HEK293 (cell line): ENCODE data around the gene COMMD7.

ENCODE experiments used
- GLI2 ChIP-seq: fragments of 450-650 bp; formaldehyde crosslinking; IDR thresholded peaks from 2 replicates; pipeline ENCODE4; 2017; ENCODE audit warnings: missing biosample characterization, missing genetic modification characterization, low read depth, borderline replicate concordance
- KLF1 ChIP-seq: fragments of 450-650 bp; formaldehyde crosslinking; IDR thresholded peaks from 2 replicates; pipeline ENCODE4 v1.5.1; 2016; ENCODE audit warnings: missing biosample characterization, missing genetic modification characterization
- SCRT2 ChIP-seq: fragments of 450-650 bp; formaldehyde crosslinking; IDR thresholded peaks from 2 replicates; pipeline ENCODE4 v1.5.1; 2016; ENCODE audit warnings: missing biosample characterization, missing genetic modification characterization
- SETDB1 ChIP-seq: IDR thresholded peaks from one replicate; pipeline ENCODE4 v1.6.1; 2017; ENCODE audit warnings: mild to moderate bottlenecking, low read length, moderate library complexity, mixed read lengths; ENCODE audit not compliant: insufficient read length
- SP3 ChIP-seq: fragments of 450-650 bp; formaldehyde crosslinking; IDR thresholded peaks from 2 replicates; pipeline ENCODE4 v1.5.1; 2016; ENCODE audit warnings: missing biosample characterization, missing genetic modification characterization
- ZBTB1 ChIP-seq: fragments of 450-650 bp; formaldehyde crosslinking; IDR thresholded peaks from 2 replicates; pipeline ENCODE4 v1.5.1; 2016; ENCODE audit warnings: missing biosample characterization, missing genetic modification characterization
- ZNF121 ChIP-seq: fragments of 450-650 bp; formaldehyde crosslinking; IDR thresholded peaks from 2 replicates; pipeline ENCODE4 v1.5.1; 2016; ENCODE audit warnings: missing biosample characterization, missing genetic modification characterization
- ZNF140 ChIP-seq: fragments of 450-650 bp; formaldehyde crosslinking; IDR thresholded peaks from 2 replicates; pipeline ENCODE4 v1.5.1; 2016; ENCODE audit warnings: missing biosample characterization, missing genetic modification characterization
- ZNF202 ChIP-seq: fragments of 450-650 bp; formaldehyde crosslinking; IDR thresholded peaks from 2 replicates; pipeline ENCODE4 v1.5.1; 2016; ENCODE audit warnings: missing biosample characterization, missing genetic modification characterization, borderline replicate concordance
- ZNF214 ChIP-seq: fragments of 450-650 bp; formaldehyde crosslinking; IDR thresholded peaks from 2 replicates; pipeline ENCODE4 v1.5.1; 2017; ENCODE audit warnings: missing biosample characterization, mild to moderate bottlenecking, missing genetic modification characterization, borderline replicate concordance
- ZNF221 ChIP-seq: fragments of 450-650 bp; formaldehyde crosslinking; IDR thresholded peaks from 2 replicates; pipeline ENCODE4 v1.5.1; 2017; ENCODE audit warnings: missing biosample characterization, missing genetic modification characterization, borderline replicate concordance
- ZNF324 ChIP-seq: fragments of 450-650 bp; formaldehyde crosslinking; IDR thresholded peaks from 2 replicates; pipeline ENCODE4 v1.5.1; 2016; ENCODE audit warnings: missing biosample characterization, missing genetic modification characterization
- ZNF48 ChIP-seq: fragments of 450-650 bp; formaldehyde crosslinking; IDR thresholded peaks from 2 replicates; pipeline ENCODE4 v1.5.1; 2016; ENCODE audit warnings: missing biosample characterization, missing genetic modification characterization
- ZNF529 ChIP-seq: fragments of 450-650 bp; formaldehyde crosslinking; IDR thresholded peaks from 2 replicates; pipeline ENCODE4 v1.5.1; 2017; ENCODE audit warnings: missing genetic modification characterization, missing biosample characterization; ENCODE audit not compliant: insufficient replicate concordance
- ZNF629 ChIP-seq: fragments of 450-650 bp; formaldehyde crosslinking; IDR thresholded peaks from 2 replicates; pipeline ENCODE4 v1.5.1; 2017; ENCODE audit warnings: missing biosample characterization, missing genetic modification characterization
- ZNF792 ChIP-seq: fragments of 450-650 bp; formaldehyde crosslinking; IDR thresholded peaks from 2 replicates; pipeline ENCODE4 v1.5.1; 2016; ENCODE audit warnings: missing biosample characterization, missing genetic modification characterization
- TF ChIP-seq, protein P1 (sequence below): fragments of 450-650 bp; formaldehyde crosslinking; IDR thresholded peaks from 2 replicates; pipeline ENCODE4; 2016; ENCODE audit warnings: missing biosample characterization, missing genetic modification characterization
- TF ChIP-seq, protein P2 (sequence below): fragments of 450-650 bp; formaldehyde crosslinking; IDR thresholded peaks from 2 replicates; pipeline ENCODE4 v1.5.1; 2016; ENCODE audit warnings: missing biosample characterization, missing genetic modification characterization
- TF ChIP-seq, protein P3 (sequence below): fragments of 450-650 bp; formaldehyde crosslinking; IDR thresholded peaks from 2 replicates; pipeline ENCODE4 v1.5.1; 2017; ENCODE audit warnings: missing biosample characterization, missing genetic modification characterization
- TF ChIP-seq, protein P4 (sequence below): fragments of 450-650 bp; formaldehyde crosslinking; conservative IDR thresholded peaks from 2 replicates; pipeline ENCODE4 v1.5.1; 2016; ENCODE audit warnings: low read depth, missing biosample characterization, missing genetic modification characterization
- TF ChIP-seq, protein P5 (sequence below): fragments of 450-650 bp; formaldehyde crosslinking; IDR thresholded peaks from 2 replicates; pipeline ENCODE4 v1.5.1; 2016; ENCODE audit warnings: missing biosample characterization, missing genetic modification characterization
- TF ChIP-seq, protein P6 (sequence below): fragments of 450-650 bp; formaldehyde crosslinking; IDR thresholded peaks from 2 replicates; pipeline ENCODE4 v1.5.1; 2016; ENCODE audit warnings: missing biosample characterization, missing genetic modification characterization, low read depth
- TF ChIP-seq, protein P7 (sequence below): fragments of 450-650 bp; formaldehyde crosslinking; IDR thresholded peaks from 2 replicates; pipeline ENCODE4 v1.5.1; 2017; ENCODE audit warnings: missing biosample characterization, missing genetic modification characterization

COMMD7 gene

DNA sequence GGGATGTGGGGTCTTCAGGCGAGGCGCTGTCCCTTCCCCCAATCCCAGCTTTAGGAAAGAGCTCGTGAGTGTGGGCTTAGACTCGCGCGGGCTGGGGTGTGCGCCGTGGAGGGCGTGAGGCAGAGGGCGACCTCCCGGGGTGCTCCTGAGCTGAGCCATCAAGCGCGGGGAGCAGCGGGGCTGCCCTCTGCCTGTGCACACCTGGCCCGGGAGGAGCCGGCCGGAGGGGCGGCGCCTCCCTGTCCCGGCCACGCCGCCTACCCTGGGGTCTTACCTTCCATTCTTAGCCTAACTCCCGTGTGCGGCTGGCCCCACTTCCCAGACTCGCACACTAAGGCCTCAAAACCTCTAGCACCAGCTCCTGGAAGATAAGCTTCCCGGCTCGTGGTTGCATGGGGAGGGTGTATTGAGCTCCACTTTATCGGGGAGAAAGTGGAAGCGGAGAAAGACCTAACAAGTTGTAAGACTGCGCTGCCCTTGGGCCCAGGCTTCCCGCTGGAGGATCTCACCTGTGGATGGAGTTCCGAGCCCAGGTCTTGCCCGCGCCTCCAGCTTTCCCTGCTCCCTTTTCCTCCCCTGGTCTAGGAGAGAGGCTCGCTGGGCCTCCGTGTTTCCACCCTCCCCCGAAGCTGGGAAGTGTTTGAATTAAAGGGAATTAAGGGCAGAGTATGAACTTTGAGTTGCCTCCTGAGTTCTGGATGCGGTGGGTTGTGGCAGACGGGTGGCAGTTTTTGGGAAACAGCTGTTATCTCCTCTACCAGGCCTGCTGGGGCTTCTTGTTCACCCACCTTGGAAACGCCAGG, 20.1 kb upstream of the COMMD7 start (continued):
- TF ChIP-seq, protein P1, sequence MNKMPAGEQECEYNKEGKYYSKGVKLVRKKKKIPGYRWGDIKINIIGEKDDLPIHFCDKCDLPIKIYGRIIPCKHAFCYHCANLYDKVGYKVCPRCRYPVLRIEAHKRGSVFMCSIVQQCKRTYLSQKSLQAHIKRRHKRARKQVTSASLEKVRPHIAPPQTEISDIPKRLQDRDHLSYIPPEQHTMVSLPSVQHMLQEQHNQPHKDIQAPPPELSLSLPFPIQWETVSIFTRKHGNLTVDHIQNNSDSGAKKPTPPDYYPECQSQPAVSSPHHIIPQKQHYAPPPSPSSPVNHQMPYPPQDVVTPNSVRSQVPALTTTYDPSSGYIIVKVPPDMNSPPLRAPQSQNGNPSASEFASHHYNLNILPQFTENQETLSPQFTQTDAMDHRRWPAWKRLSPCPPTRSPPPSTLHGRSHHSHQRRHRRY (tag by site-specific recombination) = no peak
- TF ChIP-seq SCRT2 (tag by site-specific recombination) (0 out of 2 replicates have a peak, but pooled peaks have one; percentile 59), ZNF140 (tag by site-specific recombination) (no peak), ZNF529 (no peak), ZNF121 (tag by site-specific recombination) (no peak), ZNF48 (tag by site-specific recombination) (no peak), ZNF202 (tag by site-specific recombination) (no peak), KLF1 (tag by site-specific recombination) (peak; percentile 57; the same call in 1 of the 2 replicates), ZNF792 (tag by site-specific recombination) (no peak), ZNF324 (tag by site-specific recombination) (no peak), SP3 (tag by site-specific recombination) (no peak), ZNF629 (tag by site-specific recombination) (no peak), SETDB1 (no peak), ZNF214 (tag by site-specific recombination) (no peak), ZBTB1 (tag by site-specific recombination) (no peak), ZNF221 (tag by site-specific recombination) (no peak), GLI2 (tag by site-specific recombination) (no peak)
- TF ChIP-seq, protein P2, sequence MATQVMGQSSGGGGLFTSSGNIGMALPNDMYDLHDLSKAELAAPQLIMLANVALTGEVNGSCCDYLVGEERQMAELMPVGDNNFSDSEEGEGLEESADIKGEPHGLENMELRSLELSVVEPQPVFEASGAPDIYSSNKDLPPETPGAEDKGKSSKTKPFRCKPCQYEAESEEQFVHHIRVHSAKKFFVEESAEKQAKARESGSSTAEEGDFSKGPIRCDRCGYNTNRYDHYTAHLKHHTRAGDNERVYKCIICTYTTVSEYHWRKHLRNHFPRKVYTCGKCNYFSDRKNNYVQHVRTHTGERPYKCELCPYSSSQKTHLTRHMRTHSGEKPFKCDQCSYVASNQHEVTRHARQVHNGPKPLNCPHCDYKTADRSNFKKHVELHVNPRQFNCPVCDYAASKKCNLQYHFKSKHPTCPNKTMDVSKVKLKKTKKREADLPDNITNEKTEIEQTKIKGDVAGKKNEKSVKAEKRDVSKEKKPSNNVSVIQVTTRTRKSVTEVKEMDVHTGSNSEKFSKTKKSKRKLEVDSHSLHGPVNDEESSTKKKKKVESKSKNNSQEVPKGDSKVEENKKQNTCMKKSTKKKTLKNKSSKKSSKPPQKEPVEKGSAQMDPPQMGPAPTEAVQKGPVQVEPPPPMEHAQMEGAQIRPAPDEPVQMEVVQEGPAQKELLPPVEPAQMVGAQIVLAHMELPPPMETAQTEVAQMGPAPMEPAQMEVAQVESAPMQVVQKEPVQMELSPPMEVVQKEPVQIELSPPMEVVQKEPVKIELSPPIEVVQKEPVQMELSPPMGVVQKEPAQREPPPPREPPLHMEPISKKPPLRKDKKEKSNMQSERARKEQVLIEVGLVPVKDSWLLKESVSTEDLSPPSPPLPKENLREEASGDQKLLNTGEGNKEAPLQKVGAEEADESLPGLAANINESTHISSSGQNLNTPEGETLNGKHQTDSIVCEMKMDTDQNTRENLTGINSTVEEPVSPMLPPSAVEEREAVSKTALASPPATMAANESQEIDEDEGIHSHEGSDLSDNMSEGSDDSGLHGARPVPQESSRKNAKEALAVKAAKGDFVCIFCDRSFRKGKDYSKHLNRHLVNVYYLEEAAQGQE = no peak
- TF ChIP-seq, protein P3, sequence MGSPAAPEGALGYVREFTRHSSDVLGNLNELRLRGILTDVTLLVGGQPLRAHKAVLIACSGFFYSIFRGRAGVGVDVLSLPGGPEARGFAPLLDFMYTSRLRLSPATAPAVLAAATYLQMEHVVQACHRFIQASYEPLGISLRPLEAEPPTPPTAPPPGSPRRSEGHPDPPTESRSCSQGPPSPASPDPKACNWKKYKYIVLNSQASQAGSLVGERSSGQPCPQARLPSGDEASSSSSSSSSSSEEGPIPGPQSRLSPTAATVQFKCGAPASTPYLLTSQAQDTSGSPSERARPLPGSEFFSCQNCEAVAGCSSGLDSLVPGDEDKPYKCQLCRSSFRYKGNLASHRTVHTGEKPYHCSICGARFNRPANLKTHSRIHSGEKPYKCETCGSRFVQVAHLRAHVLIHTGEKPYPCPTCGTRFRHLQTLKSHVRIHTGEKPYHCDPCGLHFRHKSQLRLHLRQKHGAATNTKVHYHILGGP (tag by site-specific recombination) = no peak
- TF ChIP-seq, protein P4, sequence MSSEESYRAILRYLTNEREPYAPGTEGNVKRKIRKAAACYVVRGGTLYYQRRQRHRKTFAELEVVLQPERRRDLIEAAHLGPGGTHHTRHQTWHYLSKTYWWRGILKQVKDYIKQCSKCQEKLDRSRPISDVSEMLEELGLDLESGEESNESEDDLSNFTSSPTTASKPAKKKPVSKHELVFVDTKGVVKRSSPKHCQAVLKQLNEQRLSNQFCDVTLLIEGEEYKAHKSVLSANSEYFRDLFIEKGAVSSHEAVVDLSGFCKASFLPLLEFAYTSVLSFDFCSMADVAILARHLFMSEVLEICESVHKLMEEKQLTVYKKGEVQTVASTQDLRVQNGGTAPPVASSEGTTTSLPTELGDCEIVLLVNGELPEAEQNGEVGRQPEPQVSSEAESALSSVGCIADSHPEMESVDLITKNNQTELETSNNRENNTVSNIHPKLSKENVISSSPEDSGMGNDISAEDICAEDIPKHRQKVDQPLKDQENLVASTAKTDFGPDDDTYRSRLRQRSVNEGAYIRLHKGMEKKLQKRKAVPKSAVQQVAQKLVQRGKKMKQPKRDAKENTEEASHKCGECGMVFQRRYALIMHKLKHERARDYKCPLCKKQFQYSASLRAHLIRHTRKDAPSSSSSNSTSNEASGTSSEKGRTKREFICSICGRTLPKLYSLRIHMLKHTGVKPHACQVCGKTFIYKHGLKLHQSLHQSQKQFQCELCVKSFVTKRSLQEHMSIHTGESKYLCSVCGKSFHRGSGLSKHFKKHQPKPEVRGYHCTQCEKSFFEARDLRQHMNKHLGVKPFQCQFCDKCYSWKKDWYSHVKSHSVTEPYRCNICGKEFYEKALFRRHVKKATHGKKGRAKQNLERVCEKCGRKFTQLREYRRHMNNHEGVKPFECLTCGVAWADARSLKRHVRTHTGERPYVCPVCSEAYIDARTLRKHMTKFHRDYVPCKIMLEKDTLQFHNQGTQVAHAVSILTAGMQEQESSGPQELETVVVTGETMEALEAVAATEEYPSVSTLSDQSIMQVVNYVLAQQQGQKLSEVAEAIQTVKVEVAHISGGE (tag by site-specific recombination) = no peak
- TF ChIP-seq, protein P5, sequence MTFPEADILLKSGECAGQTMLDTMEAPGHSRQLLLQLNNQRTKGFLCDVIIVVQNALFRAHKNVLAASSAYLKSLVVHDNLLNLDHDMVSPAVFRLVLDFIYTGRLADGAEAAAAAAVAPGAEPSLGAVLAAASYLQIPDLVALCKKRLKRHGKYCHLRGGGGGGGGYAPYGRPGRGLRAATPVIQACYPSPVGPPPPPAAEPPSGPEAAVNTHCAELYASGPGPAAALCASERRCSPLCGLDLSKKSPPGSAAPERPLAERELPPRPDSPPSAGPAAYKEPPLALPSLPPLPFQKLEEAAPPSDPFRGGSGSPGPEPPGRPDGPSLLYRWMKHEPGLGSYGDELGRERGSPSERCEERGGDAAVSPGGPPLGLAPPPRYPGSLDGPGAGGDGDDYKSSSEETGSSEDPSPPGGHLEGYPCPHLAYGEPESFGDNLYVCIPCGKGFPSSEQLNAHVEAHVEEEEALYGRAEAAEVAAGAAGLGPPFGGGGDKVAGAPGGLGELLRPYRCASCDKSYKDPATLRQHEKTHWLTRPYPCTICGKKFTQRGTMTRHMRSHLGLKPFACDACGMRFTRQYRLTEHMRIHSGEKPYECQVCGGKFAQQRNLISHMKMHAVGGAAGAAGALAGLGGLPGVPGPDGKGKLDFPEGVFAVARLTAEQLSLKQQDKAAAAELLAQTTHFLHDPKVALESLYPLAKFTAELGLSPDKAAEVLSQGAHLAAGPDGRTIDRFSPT (tag by site-specific recombination) = no peak
- TF ChIP-seq, protein P6, sequence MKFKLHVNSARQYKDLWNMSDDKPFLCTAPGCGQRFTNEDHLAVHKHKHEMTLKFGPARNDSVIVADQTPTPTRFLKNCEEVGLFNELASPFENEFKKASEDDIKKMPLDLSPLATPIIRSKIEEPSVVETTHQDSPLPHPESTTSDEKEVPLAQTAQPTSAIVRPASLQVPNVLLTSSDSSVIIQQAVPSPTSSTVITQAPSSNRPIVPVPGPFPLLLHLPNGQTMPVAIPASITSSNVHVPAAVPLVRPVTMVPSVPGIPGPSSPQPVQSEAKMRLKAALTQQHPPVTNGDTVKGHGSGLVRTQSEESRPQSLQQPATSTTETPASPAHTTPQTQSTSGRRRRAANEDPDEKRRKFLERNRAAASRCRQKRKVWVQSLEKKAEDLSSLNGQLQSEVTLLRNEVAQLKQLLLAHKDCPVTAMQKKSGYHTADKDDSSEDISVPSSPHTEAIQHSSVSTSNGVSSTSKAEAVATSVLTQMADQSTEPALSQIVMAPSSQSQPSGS (tag by site-specific recombination) = no peak
- TF ChIP-seq, protein P7, sequence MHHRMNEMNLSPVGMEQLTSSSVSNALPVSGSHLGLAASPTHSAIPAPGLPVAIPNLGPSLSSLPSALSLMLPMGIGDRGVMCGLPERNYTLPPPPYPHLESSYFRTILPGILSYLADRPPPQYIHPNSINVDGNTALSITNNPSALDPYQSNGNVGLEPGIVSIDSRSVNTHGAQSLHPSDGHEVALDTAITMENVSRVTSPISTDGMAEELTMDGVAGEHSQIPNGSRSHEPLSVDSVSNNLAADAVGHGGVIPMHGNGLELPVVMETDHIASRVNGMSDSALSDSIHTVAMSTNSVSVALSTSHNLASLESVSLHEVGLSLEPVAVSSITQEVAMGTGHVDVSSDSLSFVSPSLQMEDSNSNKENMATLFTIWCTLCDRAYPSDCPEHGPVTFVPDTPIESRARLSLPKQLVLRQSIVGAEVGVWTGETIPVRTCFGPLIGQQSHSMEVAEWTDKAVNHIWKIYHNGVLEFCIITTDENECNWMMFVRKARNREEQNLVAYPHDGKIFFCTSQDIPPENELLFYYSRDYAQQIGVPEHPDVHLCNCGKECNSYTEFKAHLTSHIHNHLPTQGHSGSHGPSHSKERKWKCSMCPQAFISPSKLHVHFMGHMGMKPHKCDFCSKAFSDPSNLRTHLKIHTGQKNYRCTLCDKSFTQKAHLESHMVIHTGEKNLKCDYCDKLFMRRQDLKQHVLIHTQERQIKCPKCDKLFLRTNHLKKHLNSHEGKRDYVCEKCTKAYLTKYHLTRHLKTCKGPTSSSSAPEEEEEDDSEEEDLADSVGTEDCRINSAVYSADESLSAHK = no peak
